Ishikawa (cell line): ENCODE measurements around the gene DCXR.

ENCODE experiments used
- CREB1 ChIP-seq: IDR thresholded peaks from 2 replicates; pipeline ENCODE4 v1.6.1; 2012; ENCODE audit warnings: low read depth
- EGR1 ChIP-seq: IDR thresholded peaks from 2 replicates; pipeline ENCODE4 v1.6.1; 2012
- MAX ChIP-seq: IDR thresholded peaks from 2 replicates; pipeline ENCODE4 v1.6.1; 2012
- REST ChIP-seq: IDR thresholded peaks from 2 replicates; pipeline ENCODE4 v1.6.1; 2012; ENCODE audit warnings: low read depth, mild to moderate bottlenecking
- YY1 ChIP-seq: IDR thresholded peaks from 2 replicates; pipeline ENCODE4 v1.6.1; 2012; ENCODE audit warnings: low read depth

GRCh38 chr17:82034371-82035011, 3.0 kb downstream of the DCXR start:
- TF ChIP-seq EGR1 = no peak
- TF ChIP-seq REST = no peak
- TF ChIP-seq YY1 = no peak
- TF ChIP-seq CREB1 = no peak
- TF ChIP-seq MAX = no peak
